Smooth muscle cell of bladder (primary cell): ENCODE measurements around the gene NME9. TPM values are rescaled to one million over a fixed set of nuclear protein-coding genes. Genes with fewer than 3 reads are reported as not detected.

Experiments used
- total RNA-seq: library from RNA; depleted of rRNA; stranded (reverse); fragments of >200 nt; gene quantifications from 2 replicates; pipeline ENCODE4 v1.2.3, GENCODE V29; 2014

NME9 gene
- 0.09 TPM in 1 of 2 replicates, not detected in the other for total RNA-seq

GRCh38 chr3:138329127-138329983 lies at the start of gene NME9:
TSS of gene NME9 (minus strand) at chr3:138329851. CDS start at chr3:138329335, 516 bp downstream.

GRCh38 chr3:138347960-138348753 lies 18.5 kb upstream of the NME9 start, which contains the start of gene MRAS:
TSS of gene MRAS (plus strand) at chr3:138348579. CDS start at chr3:138372884, 24,305 bp downstream.

Other genes starting within 250 kb of the NME9 start
- 21.2 and 29.4 TPM in 2 replicates for gene DZIP1L, start 214.2 kb downstream of the NME9 start, total RNA-seq
- not detected in 2 replicates for gene A4GNT, start 197.5 kb downstream of the NME9 start, total RNA-seq
- gene DBR1, start 154.9 kb downstream of the NME9 start, total RNA-seq = 11.4 and 14.5 TPM in 2 replicates
- 34.1 and 35.9 TPM in 2 replicates for gene ARMC8, start 142.6 kb downstream of the NME9 start, total RNA-seq
- gene MRAS, start 18.7 kb upstream of the NME9 start, total RNA-seq = 37.0 and 67.5 TPM in 2 replicates
- gene ESYT3, start 104.8 kb upstream of the NME9 start, total RNA-seq = 0.28 and 0.83 TPM in 2 replicates